NB4 (cell line): ENCODE measurements around the gene TRIM67.
"Not testable (repeated sequence)": the region's sequence is repeated elsewhere in the genome, so short reads cannot be mapped to it uniquely, and the experiment has no call there.

ENCODE experiments used
- DNase-seq: peaks from one replicate; pipeline ENCODE4 v3.0.0; 2010; ENCODE audit warnings: low read depth
- H3K4me3 ChIP-seq: one replicate; pipeline ENCODE4 v1.5.1; 2011; ENCODE audit warnings: mild to moderate bottlenecking, low read depth, low read length, moderate library complexity
- CTCF ChIP-seq: IDR thresholded peaks from one replicate; pipeline ENCODE4 v1.5.1; 2012; ENCODE audit warnings: low read depth, low read length
- MAX ChIP-seq: IDR thresholded peaks from 2 replicates; pipeline ENCODE4 v1.6.1; 2011; ENCODE audit warnings: low read depth, low read length
- MYC ChIP-seq: IDR thresholded peaks from 2 replicates; pipeline ENCODE4 v1.6.1; 2011; ENCODE audit warnings: low read depth, low read length
- POLR2A ChIP-seq: IDR thresholded peaks from 2 replicates; pipeline ENCODE4 v1.6.1; 2011; ENCODE audit warnings: mild to moderate bottlenecking; ENCODE audit not compliant: insufficient read length; ENCODE audit errors: extremely low read depth

TRIM67 gene

GRCh38 chr1:231124746-231125145, 37.1 kb upstream of the TRIM67 start:
- no peak for DNase-seq
- H3K4me3 ChIP-seq: no peak overlapping the region
- TF ChIP-seq MYC: no peak
- TF ChIP-seq CTCF: no peak
- TF ChIP-seq MAX: no peak
- no peak for TF ChIP-seq POLR2A

- DNase-seq: peak; percentile 9
- TF ChIP-seq POLR2A: no peak
- TF ChIP-seq CTCF: no peak
- no peak for TF ChIP-seq MYC
- TF ChIP-seq MAX: no peak
- H3K4me3 ChIP-seq: no peak overlapping the region
Measured at GRCh38 chr1:231125972-231126580, 35.8 kb upstream of the TRIM67 start.

GRCh38 chr1:231127106-231127505, 34.8 kb upstream of the TRIM67 start:
- DNase-seq, H3K4me3 ChIP-seq: not testable (repeated sequence)

GRCh38 chr1:231128471-231128870, 33.4 kb upstream of the TRIM67 start:
- not testable (repeated sequence) for H3K4me3 ChIP-seq, DNase-seq

- TF ChIP-seq MYC (no peak), CTCF (no peak), POLR2A (no peak), MAX (no peak)
Measured at GRCh38 chr1:231130544-231130943, 31.3 kb upstream of the TRIM67 start.

GRCh38 chr1:231132591-231132990, 29.3 kb upstream of the TRIM67 start:
- not testable (repeated sequence) for DNase-seq, H3K4me3 ChIP-seq

More at GRCh38 chr1:231130544-231130943, 31.3 kb upstream of the TRIM67 start:
- DNase-seq: no peak
- H3K4me3 ChIP-seq: no peak overlapping the region

GRCh38 chr1:231134624-231135023, 27.2 kb upstream of the TRIM67 start:
- H3K4me3 ChIP-seq: no peak overlapping the region
- no peak for DNase-seq
- TF ChIP-seq POLR2A (no peak), MAX (no peak), CTCF (no peak), MYC (no peak)
